ENCODE measurements around the gene TNFAIP2.
"Not testable (repeated sequence)": the region's sequence is repeated elsewhere in the genome, so short reads cannot be mapped to it uniquely, and the experiment has no call there.

The TNFAIP2 gene

GRCh38 chr14:103164779-103165178 lies 41.5 kb downstream of the TNFAIP2 start:
- POLR2A ChIA-PET, result no interaction called here
- CTCF ChIA-PET, result interaction anchor here (1.5 kb wide), 1 partner anchor 60 kb away, joined by 6 read pairs; no protein-coding TSS in a partner anchor
- DNase-seq (ENCODE audit: extremely low spot score), result no peak
- no peak for TF ChIP-seq CTCF (IDR thresholded peaks at IDR 0.05; ENCODE audit: control extremely low read depth, extremely low read depth, low read depth, missing control alignments)

- ChIA-PET POLR2A (no interaction called here), CTCF (no interaction called here)
- TF ChIP-seq CTCF (IDR thresholded peaks at IDR 0.05; ENCODE audit: control extremely low read depth, extremely low read depth, low read depth, missing control alignments), result no peak
Measured at GRCh38 chr14:103165323-103165722, 42.1 kb downstream of the TNFAIP2 start.

GRCh38 chr14:103169954-103170353 lies 46.7 kb downstream of the TNFAIP2 start:
- ChIA-PET CTCF (interaction anchor here (1.4 to 1.9 kb wide), 2 partner anchors 17 to 65 kb away, joined by 4 to 10 read pairs; no protein-coding TSS in a partner anchor), POLR2A (no interaction called here)
- no peak for TF ChIP-seq CTCF (IDR thresholded peaks at IDR 0.05; ENCODE audit: control extremely low read depth, extremely low read depth, low read depth, missing control alignments)
- DNase-seq (ENCODE audit: extremely low spot score), result no peak

More at GRCh38 chr14:103165323-103165722, 42.1 kb downstream of the TNFAIP2 start:
- DNase-seq (ENCODE audit: extremely low spot score), result no peak

- CTCF ChIA-PET, result interaction anchor here (1.3 kb wide), 1 partner anchor 13 kb away, joined by 3 read pairs; no protein-coding TSS in a partner anchor
- DNase-seq (ENCODE audit: extremely low spot score); POLR2A ChIA-PET: not testable (repeated sequence)
Measured at GRCh38 chr14:103171206-103171605, 47.9 kb downstream of the TNFAIP2 start.

GRCh38 chr14:103172921-103173320 lies 49.7 kb downstream of the TNFAIP2 start:
- ChIA-PET CTCF (interaction anchor here (0.8 kb wide), 1 partner anchor 68 kb away, joined by 4 read pairs; no protein-coding TSS in a partner anchor), POLR2A (no interaction called here)
- no peak for TF ChIP-seq CTCF (IDR thresholded peaks at IDR 0.05; ENCODE audit: control extremely low read depth, extremely low read depth, low read depth, missing control alignments)
- no peak for DNase-seq (ENCODE audit: extremely low spot score)

- CTCF ChIA-PET; POLR2A ChIA-PET; DNase-seq (ENCODE audit: extremely low spot score): not testable (repeated sequence)
Measured at GRCh38 chr14:103173887-103174286, 50.6 kb downstream of the TNFAIP2 start.

GRCh38 chr14:103176176-103176575 lies 52.9 kb downstream of the TNFAIP2 start:
- CTCF ChIA-PET, result interaction anchor here (1.1 kb wide), 1 partner anchor 15 kb away, joined by 3 read pairs; no protein-coding TSS in a partner anchor
- POLR2A ChIA-PET; DNase-seq (ENCODE audit: extremely low spot score): not testable (repeated sequence)

- DNase-seq (ENCODE audit: extremely low spot score), result no peak
- ChIA-PET CTCF (interaction anchor here (1.0 kb wide), 1 partner anchor 9 kb away, joined by 3 read pairs; no protein-coding TSS in a partner anchor), POLR2A (no interaction called here)
- no peak for TF ChIP-seq CTCF (IDR thresholded peaks at IDR 0.05; ENCODE audit: control extremely low read depth, extremely low read depth, low read depth, missing control alignments)
Measured at GRCh38 chr14:103177376-103177775, 54.1 kb downstream of the TNFAIP2 start.
